ENCODE results near the gene AMPD2. TPM values are rescaled to one million over a fixed set of nuclear protein-coding genes. Genes with fewer than 3 reads are reported as not detected.

Gene AMPD2
- total and polyA plus RNA-seq, 5 donors: 8.4 to 26.1 (median 22.4) TPM

- WGBS: 72% methylated on average over 32 of the region's 32 CpGs
- peaks cover 6% of the 10 kb centered on the region for H3K4me1 ChIP-seq (ENCODE audit: control insufficient read depth, insufficient read depth, low read length)
- DNase-seq (peak in 2 of 3 donors; percentile 64 to 67), ATAC-seq (no peak)
- no peaks in the 10 kb centered on the region for H3K27me3 ChIP-seq (ENCODE audit: control insufficient read depth, insufficient read depth)
- intact Hi-C loops (cut with DNase I): no loop called here
- no peaks in the 10 kb centered on the region for H3K9me3 ChIP-seq (ENCODE audit: control insufficient read depth, low read length)
- no peak overlapping the region for H3K4me3 ChIP-seq (ENCODE audit: low read length)
- no peak overlapping the region for H3K27ac ChIP-seq (ENCODE audit: low read length)
Measured at GRCh38 chr1:109625601-109626560, 6.2 kb downstream of the AMPD2 start.

GRCh38 chr1:109626682-109627408, 7.2 kb downstream of the AMPD2 start:
- H3K27me3 ChIP-seq (ENCODE audit: control insufficient read depth, insufficient read depth): no peaks in the 10 kb centered on the region
- DNase-seq: peak in 1 of 3 donors; percentile 28
- no peak overlapping the region for H3K4me3 ChIP-seq (ENCODE audit: low read length)
- intact Hi-C loops (cut with DNase I): no loop called here
- no peak overlapping the region for H3K27ac ChIP-seq (ENCODE audit: low read length)
- no peaks in the 10 kb centered on the region for H3K9me3 ChIP-seq (ENCODE audit: control insufficient read depth, low read length)
- ATAC-seq: no peak
- H3K4me1 ChIP-seq (ENCODE audit: control insufficient read depth, insufficient read depth, low read length): peaks cover 6% of the 10 kb centered on the region
- 95% methylated on average over 21 of the region's 21 CpGs for WGBS

- ATAC-seq: no peak
- Histone ChIP-seq H3K4me3 (ENCODE audit: low read length) (no peak overlapping the region), H3K9me3 (ENCODE audit: control insufficient read depth, low read length) (no peaks in the 10 kb centered on the region), H3K27me3 (ENCODE audit: control insufficient read depth, insufficient read depth) (no peaks in the 10 kb centered on the region), H3K4me1 (ENCODE audit: control insufficient read depth, insufficient read depth, low read length) (peaks cover 6% of the 10 kb centered on the region), H3K27ac (ENCODE audit: low read length) (no peak overlapping the region)
- intact Hi-C loops (cut with DNase I): loop anchor here in 1 of 4 donors (2.0 kb wide), 1 partner anchor 81 kb away; no protein-coding TSS in a partner anchor
- WGBS: 94% methylated on average over 23 of the region's 23 CpGs
- DNase-seq: peak in 1 of 3 donors; percentile 13
Measured at GRCh38 chr1:109627692-109628399, 8.2 kb downstream of the AMPD2 start.

- H3K27ac ChIP-seq (ENCODE audit: low read length): no peak overlapping the region
- no peak for ATAC-seq
- WGBS: 88% methylated on average over 23 of the region's 23 CpGs
Measured at GRCh38 chr1:109628540-109629321, 9.1 kb downstream of the AMPD2 start.

GRCh38 chr1:109629372-109630030, 9.9 kb downstream of the AMPD2 start:
- Histone ChIP-seq H3K4me1 (ENCODE audit: control insufficient read depth, insufficient read depth, low read length) (no peaks in the 10 kb centered on the region), H3K4me3 (ENCODE audit: low read length) (no peak overlapping the region), H3K9me3 (ENCODE audit: control insufficient read depth, low read length) (no peaks in the 10 kb centered on the region), H3K27me3 (ENCODE audit: control insufficient read depth, insufficient read depth) (no peaks in the 10 kb centered on the region), H3K27ac (ENCODE audit: low read length) (no peak overlapping the region)
- DNase-seq (peak in 1 of 3 donors; percentile 22), ATAC-seq (no peak)
- WGBS: 90% methylated on average over 10 of the region's 10 CpGs
- intact Hi-C loops (cut with DNase I): loop anchor here (2.0 to 10.0 kb wide), 3 partner anchors 82 to 355 kb away; partner anchors contain the start of genes GNAI3 (in 2 of the 4) and AHCYL1 (in 1 of the 4)

More at GRCh38 chr1:109628540-109629321, 9.1 kb downstream of the AMPD2 start:
- Histone ChIP-seq H3K4me3 (ENCODE audit: low read length) (no peak overlapping the region), H3K9me3 (ENCODE audit: control insufficient read depth, low read length) (no peaks in the 10 kb centered on the region), H3K27me3 (ENCODE audit: control insufficient read depth, insufficient read depth) (no peaks in the 10 kb centered on the region), H3K4me1 (ENCODE audit: control insufficient read depth, insufficient read depth, low read length) (no peaks in the 10 kb centered on the region)
- DNase-seq: peak in 1 of 3 donors; percentile 50
- intact Hi-C loops (cut with DNase I): loop anchor here in 1 of 4 donors (2.0 kb wide), 1 partner anchor 82 kb away; no protein-coding TSS in a partner anchor

GRCh38 chr1:109630081-109630897, 10.7 kb downstream of the AMPD2 start:
- 79% methylated on average over 30 of the region's 30 CpGs for WGBS
- Histone ChIP-seq H3K9me3 (ENCODE audit: control insufficient read depth, low read length) (no peaks in the 10 kb centered on the region), H3K27me3 (ENCODE audit: control insufficient read depth, insufficient read depth) (no peaks in the 10 kb centered on the region), H3K4me3 (ENCODE audit: low read length) (no peak overlapping the region), H3K4me1 (ENCODE audit: control insufficient read depth, insufficient read depth, low read length) (no peaks in the 10 kb centered on the region), H3K27ac (ENCODE audit: low read length) (no peak overlapping the region)
- DNase-seq: peak in 2 of 3 donors; percentile 58 to 62
- ATAC-seq: no peak
- intact Hi-C loops (cut with DNase I): loop anchor here in 3 of 4 donors (5.0 to 10.0 kb wide), 2 partner anchors 83 to 355 kb away; partner anchors contain the start of genes GNAI3 (in 2 of the 3) and AHCYL1 (in 1 of the 3)

GRCh38 chr1:109630898-109631512, 11.4 kb downstream of the AMPD2 start:
- Histone ChIP-seq H3K27ac (ENCODE audit: low read length) (no peak overlapping the region), H3K27me3 (ENCODE audit: control insufficient read depth, insufficient read depth) (no peaks in the 10 kb centered on the region), H3K9me3 (ENCODE audit: control insufficient read depth, low read length) (no peaks in the 10 kb centered on the region), H3K4me1 (ENCODE audit: control insufficient read depth, insufficient read depth, low read length) (peaks cover 2% of the 10 kb centered on the region), H3K4me3 (ENCODE audit: low read length) (no peak overlapping the region)
- intact Hi-C loops (cut with DNase I): loop anchor here in 3 of 4 donors (5.0 to 10.0 kb wide), 2 partner anchors 84 to 354 kb away; partner anchors contain the start of genes GNAI3 (in 2 of the 3) and AHCYL1 (in 1 of the 3)
- 97% methylated on average over 14 of the region's 14 CpGs for WGBS
- peak in 1 of 3 donors; percentile 32 for DNase-seq
- no peak for ATAC-seq

GRCh38 chr1:109631513-109632505, 12.2 kb downstream of the AMPD2 start:
- intact Hi-C loops (cut with DNase I): loop anchor here in 3 of 4 donors (5.0 to 10.0 kb wide), 2 partner anchors 85 to 353 kb away; partner anchors contain the start of genes GNAI3 (in 2 of the 3) and AHCYL1 (in 1 of the 3)
- ATAC-seq: no peak
- DNase-seq: peak in 1 of 3 donors; percentile 26
- 81% methylated on average over 16 of the region's 16 CpGs for WGBS
- Histone ChIP-seq H3K4me3 (ENCODE audit: low read length) (no peak overlapping the region), H3K27ac (ENCODE audit: low read length) (no peak overlapping the region), H3K27me3 (ENCODE audit: control insufficient read depth, insufficient read depth) (no peaks in the 10 kb centered on the region), H3K4me1 (ENCODE audit: control insufficient read depth, insufficient read depth, low read length) (peaks cover 2% of the 10 kb centered on the region), H3K9me3 (ENCODE audit: control insufficient read depth, low read length) (no peaks in the 10 kb centered on the region)

All from right cardiac atrium (tissue), 5 donors.